Suprapubic skin (tissue), 4 donors: ENCODE data around the gene LIPK.

Experiments
- CTCF ChIP-seq, 2 donors: fragments of 200-600 bp in 1 of 2; fragments of 450-650 bp in 1 of 2; sonication (generic) in 1 of 2; IDR thresholded peaks; one replicate each; pipeline ENCODE4 v1.5.1; 2016 to 2019; ENCODE audit warnings: antibody characterized with exemption in 2 of 2, mild to moderate bottlenecking in 1 of 2, moderate library complexity in 1 of 2
- EP300 ChIP-seq: sonication (generic); formaldehyde crosslinking; IDR thresholded peaks from one replicate; pipeline ENCODE4 v1.6.1; 2017; ENCODE audit warnings: antibody characterized with exemption
- POLR2A ChIP-seq, 2 donors: fragments of 450-650 bp; IDR thresholded peaks; one replicate each; pipeline ENCODE4 v1.6.1; 2017; ENCODE audit warnings: antibody characterized with exemption in 2 of 2, mild to moderate bottlenecking in 2 of 2, moderate library complexity in 2 of 2
- POLR2AphosphoS5 ChIP-seq, 3 donors: sonication (generic); formaldehyde crosslinking; IDR thresholded peaks; one replicate each; pipeline ENCODE4 v1.6.1; 2017; ENCODE audit warnings: antibody characterized with exemption in 3 of 3

GRCh38 chr10:88735661-88736060 is 29.6 kb downstream of the LIPK start:
- no peak for TF ChIP-seq CTCF (IDR thresholded peaks at IDR 0.05)
- no peak for TF ChIP-seq POLR2AphosphoS5 (IDR thresholded peaks at IDR 0.05)
- TF ChIP-seq POLR2A (IDR thresholded peaks at IDR 0.05), result no peak
- no peak for TF ChIP-seq EP300
